LNCaP clone FGC (cell line): Measurements from ENCODE around the gene C4orf51.
"Not testable (repeated sequence)": the region's sequence is repeated elsewhere in the genome, so short reads cannot be mapped to it uniquely, and the experiment has no call there.

Experiments
- DNase-seq: peaks from one replicate; pipeline ENCODE4 v3.0.0-alpha.2; 2011; ENCODE audit warnings: low read depth
- H3K4me3 ChIP-seq: 2 replicates; pipeline ENCODE4 v1.5.1; 2011; ENCODE audit warnings: mild to moderate bottlenecking, low read depth, low read length, control low read depth
- TF ChIP-seq, protein P1 (sequence below): IDR thresholded peaks from 2 replicates; pipeline ENCODE4 v1.5.1; 2012; ENCODE audit warnings: mild to moderate bottlenecking; ENCODE audit not compliant: control insufficient read depth, insufficient read depth; ENCODE audit errors: extremely low read depth

C4orf51 gene

DNA sequence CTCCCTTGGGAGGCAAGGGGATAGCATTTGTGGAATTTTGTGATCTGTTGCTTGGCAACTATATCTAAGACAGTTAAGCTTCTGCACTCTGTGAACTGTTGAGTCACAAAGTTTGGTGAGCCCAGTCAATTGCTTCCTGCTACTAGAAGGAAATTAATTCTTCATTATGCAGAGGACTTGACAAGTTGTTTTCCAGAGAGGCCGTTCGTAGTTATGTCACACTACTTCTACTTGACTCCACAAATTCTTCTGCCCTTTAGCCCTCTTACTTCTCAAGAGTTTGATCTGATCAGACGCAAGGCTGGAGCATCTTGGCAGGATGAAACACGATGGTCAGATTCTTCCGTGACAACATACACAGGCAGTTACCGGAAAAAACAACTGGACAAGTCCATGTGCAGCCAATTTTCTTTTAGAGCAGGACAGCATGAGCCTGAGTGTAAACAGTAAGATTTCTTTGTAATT lies at the start of gene C4orf51:
Gene C4orf51, plus strand, starts transcription at position 156 of the 465 bp plus-strand sequence. Its CDS starts 58 bp downstream, at position 214.
- no peak for DNase-seq
- TF ChIP-seq, protein P1, sequence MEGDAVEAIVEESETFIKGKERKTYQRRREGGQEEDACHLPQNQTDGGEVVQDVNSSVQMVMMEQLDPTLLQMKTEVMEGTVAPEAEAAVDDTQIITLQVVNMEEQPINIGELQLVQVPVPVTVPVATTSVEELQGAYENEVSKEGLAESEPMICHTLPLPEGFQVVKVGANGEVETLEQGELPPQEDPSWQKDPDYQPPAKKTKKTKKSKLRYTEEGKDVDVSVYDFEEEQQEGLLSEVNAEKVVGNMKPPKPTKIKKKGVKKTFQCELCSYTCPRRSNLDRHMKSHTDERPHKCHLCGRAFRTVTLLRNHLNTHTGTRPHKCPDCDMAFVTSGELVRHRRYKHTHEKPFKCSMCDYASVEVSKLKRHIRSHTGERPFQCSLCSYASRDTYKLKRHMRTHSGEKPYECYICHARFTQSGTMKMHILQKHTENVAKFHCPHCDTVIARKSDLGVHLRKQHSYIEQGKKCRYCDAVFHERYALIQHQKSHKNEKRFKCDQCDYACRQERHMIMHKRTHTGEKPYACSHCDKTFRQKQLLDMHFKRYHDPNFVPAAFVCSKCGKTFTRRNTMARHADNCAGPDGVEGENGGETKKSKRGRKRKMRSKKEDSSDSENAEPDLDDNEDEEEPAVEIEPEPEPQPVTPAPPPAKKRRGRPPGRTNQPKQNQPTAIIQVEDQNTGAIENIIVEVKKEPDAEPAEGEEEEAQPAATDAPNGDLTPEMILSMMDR: no peak
- no peak within 1 kb of the TSS for H3K4me3 ChIP-seq

DNA sequence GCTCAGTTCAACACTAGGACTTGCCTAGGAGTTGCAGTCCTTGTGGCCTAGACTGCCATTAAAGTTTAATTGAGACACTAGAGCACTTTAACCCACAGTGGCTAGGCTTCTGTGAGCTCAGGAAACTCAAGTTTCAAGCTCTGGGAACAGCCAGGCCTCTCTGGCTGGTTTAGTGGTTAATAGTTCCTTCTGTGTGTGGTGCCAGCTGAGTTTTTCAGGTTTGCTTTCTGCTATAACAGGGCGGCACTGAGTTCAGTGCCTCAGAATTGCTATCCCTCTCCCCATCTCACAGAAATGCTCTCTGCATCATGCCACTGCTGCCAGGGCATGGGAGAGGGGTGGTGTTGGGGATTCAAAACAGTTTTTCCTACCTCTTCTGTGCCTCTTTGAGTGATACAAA lies 44.8 kb upstream of the C4orf51 start:
- no peak for DNase-seq
- TF ChIP-seq, protein P1: no peak
- no peak overlapping the region for H3K4me3 ChIP-seq

DNA sequence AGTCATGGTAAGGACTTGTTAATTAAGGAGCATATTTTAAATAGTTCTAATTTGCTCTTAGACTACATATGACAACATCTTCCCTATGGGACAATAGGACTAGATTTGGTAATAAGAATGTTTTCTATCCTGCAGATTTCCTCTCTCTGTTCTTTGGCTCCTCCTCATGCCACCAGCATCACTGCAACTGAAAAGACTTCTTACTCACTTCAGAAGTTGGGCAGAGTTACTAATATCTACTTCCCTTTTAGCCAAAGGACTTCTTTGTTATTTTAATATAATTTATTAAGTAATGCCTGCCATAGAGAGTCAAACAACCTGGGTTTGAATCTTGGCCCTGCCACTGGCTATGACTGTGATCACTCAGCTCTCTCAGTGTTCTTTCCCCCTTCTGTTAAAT lies 44.3 kb upstream of the C4orf51 start:
- no peak overlapping the region for H3K4me3 ChIP-seq
- TF ChIP-seq, protein P1: no peak
- DNase-seq: no peak

DNA sequence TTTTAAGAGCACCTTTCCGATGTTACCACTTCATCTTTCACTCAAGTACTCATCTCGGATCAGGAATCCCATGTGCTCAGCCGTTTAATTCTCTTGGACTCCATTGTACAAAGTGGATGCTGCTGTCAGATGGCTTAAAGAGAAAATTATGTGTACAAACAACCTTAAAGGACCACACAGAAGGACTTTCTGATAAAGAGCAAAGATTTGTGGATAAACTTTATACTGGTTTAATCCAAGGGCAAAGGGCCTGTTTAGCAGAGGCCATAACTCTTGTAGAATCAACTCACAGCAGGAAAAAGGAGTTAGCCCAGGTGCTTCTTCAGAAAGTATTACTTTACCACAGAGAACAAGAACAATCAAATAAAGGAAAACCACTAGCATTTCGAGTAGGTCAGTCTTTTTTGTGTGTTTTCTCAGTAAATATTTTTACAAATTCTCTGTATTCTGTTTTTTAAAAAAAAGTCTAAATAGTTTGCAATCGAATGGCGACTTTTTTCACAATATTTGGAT lies 40.7 kb upstream of the C4orf51 start:
- TF ChIP-seq, protein P1: no peak
- no peak for DNase-seq
- H3K4me3 ChIP-seq: no peak overlapping the region

DNA sequence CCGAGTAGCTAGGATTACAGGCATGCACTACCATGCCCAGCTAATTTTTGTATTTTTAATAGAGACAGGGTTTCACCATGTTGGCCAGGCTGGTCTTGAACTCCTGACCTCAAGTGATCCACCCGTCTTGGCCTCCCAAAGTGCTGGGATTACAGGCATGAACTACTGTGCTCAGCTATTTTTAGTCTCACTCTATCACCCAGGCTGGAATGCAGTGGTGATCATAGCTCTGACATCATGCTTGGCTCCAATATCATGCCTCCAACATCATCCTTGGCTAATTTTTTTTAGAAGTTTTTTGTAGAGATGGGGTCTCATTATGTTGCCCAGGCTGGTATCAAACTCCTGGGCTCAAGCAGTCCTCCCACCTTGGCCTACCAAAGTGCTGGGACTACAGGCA lies 39.7 kb upstream of the C4orf51 start:
- not testable (repeated sequence) for DNase-seq, H3K4me3 ChIP-seq

DNA sequence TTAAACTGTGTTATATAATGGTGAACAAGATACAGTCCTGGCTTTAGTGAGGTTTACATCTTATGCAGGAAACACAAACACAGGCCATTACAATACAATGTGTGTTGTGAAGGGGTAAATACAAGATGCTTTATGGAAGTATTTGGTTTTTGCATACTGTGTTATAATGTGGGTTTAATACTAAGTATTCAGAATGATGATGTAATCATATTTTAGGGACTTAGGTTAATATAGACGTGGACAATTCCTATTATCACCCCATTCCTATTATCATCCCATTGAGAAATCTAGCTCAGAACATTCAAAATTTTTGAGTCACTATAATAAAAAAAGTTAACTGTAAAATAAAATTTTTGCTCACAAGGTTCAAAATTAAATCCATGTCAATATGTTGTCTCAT lies 36.7 kb upstream of the C4orf51 start:
- no peak for DNase-seq
- TF ChIP-seq, protein P1: no peak
- H3K4me3 ChIP-seq: no peak overlapping the region

DNA sequence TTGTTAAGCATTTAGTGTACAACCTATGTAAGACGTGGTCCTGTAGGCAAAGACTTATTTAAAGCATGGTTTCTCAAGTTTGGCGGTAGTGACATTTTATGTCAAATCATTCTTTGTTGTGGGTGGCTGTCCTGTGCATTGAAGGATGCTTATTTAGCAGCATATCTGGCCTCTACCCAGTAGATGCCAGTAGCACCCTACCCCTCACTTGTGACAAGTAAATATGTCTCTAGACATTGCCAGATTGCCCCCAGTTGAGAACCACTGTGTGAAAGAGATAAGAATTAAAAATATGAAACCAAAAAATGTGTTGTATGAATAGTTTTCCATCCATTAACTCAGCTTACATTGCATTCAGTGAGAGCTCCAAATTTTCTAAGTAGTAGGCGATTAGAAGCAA lies 35.2 kb upstream of the C4orf51 start:
- no peak for DNase-seq
- TF ChIP-seq, protein P1: no peak
- no peak overlapping the region for H3K4me3 ChIP-seq

DNA sequence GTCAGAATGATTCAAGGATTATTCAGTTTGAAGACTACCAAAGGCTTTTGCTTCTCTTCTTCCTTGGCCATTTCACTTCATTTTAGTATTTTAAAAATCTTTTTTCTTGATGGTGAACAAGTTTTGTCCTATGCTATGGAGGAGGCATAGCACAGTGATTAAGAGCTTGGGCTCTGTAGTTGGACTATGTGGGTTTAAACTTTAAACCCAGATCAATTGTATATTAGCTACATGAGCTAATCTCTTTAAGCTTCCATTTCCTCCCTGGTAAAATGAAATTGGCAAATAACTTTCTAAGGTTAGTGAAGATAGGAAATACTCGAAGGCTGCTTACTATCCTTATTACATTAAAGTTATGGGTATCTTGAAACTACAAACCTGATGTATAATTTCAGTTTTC lies 23.8 kb upstream of the C4orf51 start:
- H3K4me3 ChIP-seq: no peak overlapping the region
- TF ChIP-seq, protein P1: no peak
- DNase-seq: no peak
